Liver (tissue), 3 donors: ENCODE data around the gene DNAH3.
A peak's percentile ranks its signal among the peaks of the same experiment; 100 is the strongest.

ENCODE experiments used
- ATF3 ChIP-seq: IDR thresholded peaks from 2 replicates; pipeline ENCODE4 v1.6.1; 2016; ENCODE audit warnings: antibody characterized with exemption
- CTCF ChIP-seq: fragments of 150-350 bp; IDR thresholded peaks from 2 replicates; pipeline ENCODE4 v1.5.1; 2017; ENCODE audit warnings: improper control_type of control experiment, low read depth, low read length; ENCODE audit not compliant: missing input control
- EGR1 ChIP-seq, 2 donors: IDR thresholded peaks; 2 replicates each; pipeline ENCODE4 v1.6.1; 2016 to 2018; ENCODE audit warnings: antibody characterized with exemption in 2 of 2, low read depth in 2 of 2
- GABPA ChIP-seq, 2 donors: IDR thresholded peaks in 1 of 2; conservative IDR thresholded peaks in 1 of 2; 2 replicates each; pipeline ENCODE4 v1.6.1; 2016; ENCODE audit warnings: antibody characterized with exemption in 2 of 2, mild to moderate bottlenecking in 1 of 2, moderate library complexity in 1 of 2
- JUND ChIP-seq, 2 donors: IDR thresholded peaks; 2 replicates each; pipeline ENCODE4 v1.6.1; 2016; ENCODE audit warnings: antibody characterized with exemption in 2 of 2
- MAX ChIP-seq: IDR thresholded peaks from 2 replicates; pipeline ENCODE4 v1.6.1; 2016; ENCODE audit warnings: antibody characterized with exemption
- NR2F2 ChIP-seq: IDR thresholded peaks from 2 replicates; pipeline ENCODE4 v1.6.1; 2016; ENCODE audit warnings: antibody characterized with exemption
- RAD21 ChIP-seq, 2 donors: IDR thresholded peaks; 2 replicates each; pipeline ENCODE4 v1.6.1; 2016; ENCODE audit warnings: antibody characterized with exemption in 2 of 2, mild to moderate bottlenecking in 2 of 2
- REST ChIP-seq: IDR thresholded peaks from 2 replicates; pipeline ENCODE4 v1.6.1; 2016; ENCODE audit warnings: antibody characterized with exemption, mild to moderate bottlenecking
- RXRA ChIP-seq, 2 donors: IDR thresholded peaks; 2 replicates each; pipeline ENCODE4 v1.6.1; 2017 to 2018; ENCODE audit warnings: antibody characterized with exemption in 2 of 2, mild to moderate bottlenecking in 1 of 2
- SP1 ChIP-seq: IDR thresholded peaks from 2 replicates; pipeline ENCODE4 v1.6.1; 2018; ENCODE audit warnings: antibody characterized with exemption, mild to moderate bottlenecking
- TAF1 ChIP-seq: conservative IDR thresholded peaks from 2 replicates; pipeline ENCODE4 v1.6.1; 2016; ENCODE audit warnings: antibody characterized with exemption, mild to moderate bottlenecking
- YY1 ChIP-seq: IDR thresholded peaks from 2 replicates; pipeline ENCODE4 v1.6.1; 2016; ENCODE audit warnings: antibody characterized with exemption, mild to moderate bottlenecking
- ZBTB33 ChIP-seq: IDR thresholded peaks from 2 replicates; pipeline ENCODE4 v1.6.1; 2016; ENCODE audit warnings: antibody characterized with exemption
- donor health status: healthy.
- donor health status: healthy.

- TF ChIP-seq CTCF (no peak), RAD21 (IDR thresholded peaks at IDR 0.05) (peak in 1 of 2 donors; percentile 4), RXRA (IDR thresholded peaks at IDR 0.05) (peak; percentile 33 to 61), MAX (no peak), NR2F2 (no peak), EGR1 (IDR thresholded peaks at IDR 0.05; ENCODE audit: low read depth in 2 of 2) (no peak), TAF1 (no peak), ZBTB33 (no peak), GABPA (IDR thresholded peaks at IDR 0.05 in 1 of 2, conservative IDR thresholded peaks at IDR 0.05 in 1 of 2) (no peak), ATF3 (no peak), YY1 (peak; percentile 34), REST (no peak), SP1 (no peak), JUND (IDR thresholded peaks at IDR 0.05) (peak in 1 of 2 donors; percentile 19)
These were observed 266.4 kb downstream of the DNAH3 start for GRCh38 chr16:20884240-20884556.
